Measurements from ENCODE around the gene ZNF503.

ZNF503 gene

GRCh38 chr10:75431180-75432111, 29.9 kb upstream of the ZNF503 start, which contains the start of gene LRMDA:
LRMDA (plus strand) TSS chr10:75431624.
- DNase-seq: peak in 8 of 56 donors; percentile 10 to 49 (median 32)

DNA sequence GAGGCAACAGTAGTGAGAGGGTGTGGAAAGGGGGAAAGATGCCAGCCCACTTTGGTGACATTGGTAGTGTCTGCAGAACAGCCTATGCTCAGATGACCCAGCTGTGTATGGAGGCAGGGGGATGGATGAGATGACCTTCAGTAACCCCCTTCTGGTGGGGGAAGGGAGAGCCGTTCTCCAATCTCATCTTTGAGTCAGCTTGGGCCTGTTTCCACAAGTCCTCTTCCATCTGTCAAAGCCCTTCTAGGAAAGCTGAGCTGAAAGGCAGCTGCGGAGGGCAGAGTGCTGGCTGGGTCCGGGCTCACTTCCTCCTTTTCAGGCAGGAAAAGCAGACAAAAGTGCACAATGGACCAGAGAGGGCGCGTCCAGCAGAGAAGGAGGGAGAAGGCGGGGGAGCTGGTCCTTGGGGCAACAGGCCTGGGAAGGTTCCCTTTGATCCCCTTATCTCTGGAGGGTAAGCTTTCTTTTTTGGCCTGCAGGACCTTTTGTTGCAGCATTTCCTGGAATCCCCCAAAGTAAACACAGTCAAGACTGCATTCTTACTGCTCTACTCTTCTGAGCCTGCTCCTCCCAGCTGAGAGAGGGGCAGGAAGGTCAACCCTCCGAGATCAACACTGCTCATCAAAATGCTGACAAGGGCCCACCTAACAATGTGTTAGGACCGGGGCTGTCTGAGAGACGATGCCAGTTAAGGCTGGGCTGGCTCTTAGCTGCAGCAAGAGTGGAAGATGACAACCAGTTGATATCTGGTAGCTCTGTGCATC, 28.6 kb upstream of the ZNF503 start:
- DNase-seq: peak in 10 of 56 donors; percentile 4 to 38 (median 16)

- no peak for DNase-seq
Measured at GRCh38 chr10:75429159-75429827, 27.7 kb upstream of the ZNF503 start.

- no peak for DNase-seq
Measured at GRCh38 chr10:75428434-75429158, 27.0 kb upstream of the ZNF503 start.

DNA sequence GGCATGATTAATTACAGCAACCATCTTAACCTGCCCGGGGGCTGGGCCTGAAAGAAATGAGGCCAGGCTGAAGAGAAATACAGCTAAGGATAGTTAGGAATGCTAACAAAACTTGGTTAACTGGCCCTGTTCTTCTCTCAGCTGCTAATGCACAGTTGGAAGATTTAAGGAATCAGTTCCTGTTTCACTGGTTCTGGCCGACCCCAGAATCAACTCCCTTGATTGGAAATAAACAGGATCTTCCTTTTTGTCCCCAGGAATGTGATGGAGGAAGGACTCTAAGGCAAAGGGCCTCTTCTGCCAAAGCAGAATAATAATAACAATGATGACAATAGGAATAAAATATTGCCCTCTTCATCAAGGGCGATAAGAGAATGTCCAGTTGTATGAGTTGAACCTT, 26.4 kb upstream of the ZNF503 start:
- DNase-seq: no peak

GRCh38 chr10:75426880-75427279, 25.3 kb upstream of the ZNF503 start:
- no peak for DNase-seq

DNA sequence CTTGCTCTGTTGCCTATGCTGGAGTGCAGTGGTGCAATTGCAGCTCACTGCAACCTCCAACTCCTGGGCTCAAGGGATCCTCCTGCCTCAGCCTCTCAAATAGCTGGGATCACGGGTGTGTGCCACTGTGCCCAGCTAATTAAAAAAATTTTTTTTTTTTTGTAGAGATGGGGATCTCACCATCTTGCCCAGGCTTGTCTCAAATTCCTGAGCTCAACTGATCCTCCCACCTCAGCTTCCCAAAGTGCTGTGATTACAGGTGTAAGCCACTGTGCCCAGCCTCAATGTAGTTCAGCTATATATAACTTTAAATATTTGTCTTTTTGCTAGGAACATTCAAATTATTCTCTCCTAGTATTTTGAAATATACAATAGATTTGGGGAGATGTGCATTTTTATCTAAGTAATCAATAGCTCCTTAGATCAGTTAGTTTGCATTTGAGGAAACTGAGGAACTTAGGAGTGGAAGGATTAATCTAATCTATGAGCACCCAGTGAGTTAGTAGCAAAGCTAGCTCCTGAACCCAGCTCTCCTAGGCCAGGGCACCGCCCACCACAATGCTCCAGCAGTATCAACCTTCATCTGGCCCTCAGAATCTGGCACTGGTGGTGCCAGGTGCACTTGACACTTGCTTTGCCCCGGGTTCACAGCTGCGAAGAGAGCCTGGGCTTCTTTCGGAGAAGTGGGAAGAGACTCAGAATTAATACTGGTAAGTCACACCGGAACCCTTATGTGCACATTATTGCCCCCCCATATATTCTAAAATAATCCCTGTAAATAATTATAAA, 23.9 kb upstream of the ZNF503 start:
- no peak for DNase-seq

DNA sequence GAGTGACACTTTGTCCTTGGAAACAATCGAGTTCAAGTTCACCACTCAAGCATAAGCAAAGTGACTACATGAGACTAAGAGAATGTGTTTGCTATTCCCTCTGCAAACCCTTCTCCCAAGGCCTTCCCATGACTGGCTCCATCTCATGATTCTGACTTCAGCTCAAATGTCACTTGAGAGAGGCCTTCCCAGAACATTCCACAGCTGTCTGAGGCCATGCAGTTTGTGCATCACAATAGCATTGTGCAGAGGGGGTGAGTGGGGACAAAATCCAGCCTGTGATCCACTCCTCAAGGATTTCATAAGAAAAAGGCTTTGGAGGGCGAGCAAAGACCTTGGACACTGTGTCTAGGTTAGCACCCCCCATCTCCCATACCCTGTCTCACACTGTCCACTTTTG, 23.0 kb upstream of the ZNF503 start:
- no peak for DNase-seq

DNA sequence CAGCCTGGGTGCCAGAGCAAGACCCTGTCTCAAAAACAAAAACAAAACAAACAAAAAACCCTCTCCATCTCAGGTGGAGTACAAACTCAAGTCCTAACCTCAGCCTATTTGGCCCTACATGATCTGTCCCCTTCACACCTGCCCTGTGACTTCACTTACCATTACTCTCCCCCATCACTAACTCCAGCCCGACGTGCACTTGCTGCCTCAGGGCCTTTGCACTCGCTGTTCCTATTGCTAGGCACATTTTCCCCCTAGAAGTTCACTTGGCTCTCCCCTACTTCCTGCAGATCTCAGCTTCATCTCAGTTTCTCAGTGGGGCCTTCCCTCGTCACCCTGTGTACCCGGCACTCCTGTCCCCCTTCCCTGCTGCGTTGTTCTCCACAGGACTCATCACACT, 21.3 kb upstream of the ZNF503 start:
- DNase-seq: no peak

DNA sequence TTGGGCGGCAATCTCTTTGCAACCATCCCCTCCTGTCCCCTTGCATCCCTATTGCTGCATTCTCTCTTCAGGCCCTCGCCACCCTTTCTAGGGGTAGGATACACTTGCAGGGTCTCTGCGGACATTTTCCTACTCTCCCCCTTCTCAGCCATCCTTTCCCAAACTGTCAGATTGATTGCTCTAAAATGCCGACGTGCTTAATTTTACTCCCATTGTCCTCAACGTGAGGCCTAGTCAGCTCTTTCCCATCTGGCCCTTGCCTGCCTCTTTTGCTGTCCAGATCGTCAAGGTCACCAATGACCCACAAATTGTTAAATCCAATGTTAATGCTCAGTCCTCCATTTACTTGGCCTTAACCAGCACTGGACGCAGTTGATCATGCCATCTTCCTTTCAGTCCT, 17.1 kb upstream of the ZNF503 start:
- no peak for DNase-seq

DNA sequence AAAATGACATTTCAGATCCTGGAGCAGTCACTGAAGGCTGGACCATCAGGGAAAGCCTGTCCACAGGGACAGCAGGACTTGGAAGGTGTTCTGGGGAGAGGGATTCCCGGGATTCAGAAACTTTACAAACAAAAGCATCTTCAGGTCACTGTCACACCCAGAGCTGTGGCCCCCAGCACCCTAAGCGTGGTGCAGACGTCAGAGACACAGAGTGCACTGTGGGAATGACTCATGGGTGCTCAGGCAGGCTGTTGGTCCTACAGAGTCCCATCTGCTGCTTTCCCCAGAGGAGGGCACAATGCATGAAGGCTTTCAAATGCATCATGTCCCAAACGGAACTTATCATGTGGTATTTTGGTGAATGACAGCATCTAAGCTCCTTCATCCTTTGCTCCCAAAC, 16.7 kb upstream of the ZNF503 start:
- peak in 1 of 56 donors; percentile 19 for DNase-seq

- DNase-seq: peak in 24 of 56 donors; percentile 7 to 91 (median 68)
Measured at GRCh38 chr10:75417522-75417927, 16.0 kb upstream of the ZNF503 start.

- no peak for DNase-seq
Measured at GRCh38 chr10:75414527-75414926, 13.0 kb upstream of the ZNF503 start.

DNA sequence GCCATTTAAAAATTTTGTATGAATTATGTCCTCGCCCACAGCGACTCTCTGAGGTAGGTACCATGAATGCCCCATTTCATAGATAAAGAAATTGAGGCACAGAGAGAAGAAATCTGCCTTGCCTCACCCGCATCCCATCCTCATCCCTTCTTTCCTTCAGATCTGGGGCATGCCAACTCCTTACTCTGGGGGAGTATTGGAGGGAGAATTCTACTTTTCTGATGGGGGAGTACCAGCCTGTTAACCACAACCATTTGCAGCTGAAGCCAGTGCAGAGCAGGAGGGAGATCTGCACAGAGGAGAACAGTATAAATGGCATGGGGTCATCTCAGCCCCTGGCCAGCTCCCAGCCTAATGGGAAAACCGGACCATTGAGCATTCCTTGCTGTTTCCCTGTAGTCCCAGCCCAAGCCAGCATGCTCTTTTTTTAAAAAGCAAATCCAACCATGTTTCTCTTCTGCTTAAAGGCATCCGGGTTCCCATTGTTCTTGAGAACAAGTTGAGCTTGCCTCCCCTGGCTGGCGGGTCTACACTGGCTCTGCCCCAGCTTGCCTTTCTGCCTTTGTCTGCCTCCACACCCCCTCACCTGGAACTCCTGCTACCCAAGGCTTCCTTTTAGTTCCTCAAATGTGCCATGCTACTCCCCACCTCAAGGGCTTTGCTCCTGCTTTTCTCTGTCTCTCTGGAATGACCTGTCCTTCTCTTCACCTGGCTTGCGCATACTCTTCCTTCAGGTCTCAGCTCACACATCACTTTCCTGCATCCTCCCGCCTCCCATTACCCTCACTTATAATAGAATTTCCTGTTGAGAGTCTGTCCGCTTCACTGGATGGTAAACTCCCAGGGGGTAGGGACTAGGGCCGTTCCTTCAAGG, 8.8 kb upstream of the ZNF503 start:
- no peak for DNase-seq

DNA sequence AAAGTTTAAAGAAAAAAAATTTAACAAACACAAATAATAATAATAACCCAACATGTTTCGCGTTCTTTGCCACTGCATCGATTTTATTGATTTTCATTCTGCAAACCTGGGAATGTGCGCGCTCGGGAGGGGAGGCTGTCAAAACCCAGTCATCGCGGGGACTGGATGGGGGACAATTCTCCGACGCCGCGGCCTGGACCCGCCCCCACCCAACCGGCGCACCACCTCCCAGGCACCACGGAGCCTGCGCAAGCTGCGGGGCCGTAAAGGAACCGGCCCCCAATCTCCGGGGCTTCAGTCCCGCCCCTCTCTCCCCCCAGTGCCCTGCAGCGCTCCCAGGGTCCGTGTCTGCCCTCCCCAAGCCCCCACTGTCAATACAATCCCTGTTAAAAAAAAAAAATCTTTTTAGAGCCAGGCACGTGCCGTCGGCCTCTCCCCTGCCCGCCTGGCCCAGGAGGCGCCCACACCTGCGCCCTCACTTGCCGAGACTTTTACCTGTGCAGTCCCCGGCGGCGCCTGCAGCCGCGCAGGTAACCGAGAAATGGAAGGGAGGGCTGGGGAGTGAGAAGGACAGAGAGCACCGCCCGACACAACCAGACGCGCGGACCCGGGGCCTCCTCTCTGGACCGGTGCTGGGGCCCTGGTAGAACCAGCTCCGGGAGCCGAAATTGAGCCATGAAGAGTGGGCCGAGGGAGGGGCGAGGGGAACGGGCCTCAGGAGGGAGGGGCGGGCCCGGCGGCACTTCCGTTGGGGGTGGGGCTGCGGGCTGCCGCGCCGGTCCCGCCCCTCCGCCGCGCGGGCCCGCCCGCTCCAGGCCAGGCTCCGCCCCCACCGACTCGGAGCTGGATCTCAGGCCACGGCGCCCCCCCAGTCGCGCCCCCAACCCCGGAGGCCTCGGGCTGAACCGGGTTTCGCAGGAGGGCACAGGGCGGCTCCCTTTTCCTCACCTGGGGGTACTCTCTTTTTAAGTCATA, 7.6 kb upstream of the ZNF503 start:
- DNase-seq: peak in 30 of 56 donors; percentile 20 to 70 (median 47)

DNA sequence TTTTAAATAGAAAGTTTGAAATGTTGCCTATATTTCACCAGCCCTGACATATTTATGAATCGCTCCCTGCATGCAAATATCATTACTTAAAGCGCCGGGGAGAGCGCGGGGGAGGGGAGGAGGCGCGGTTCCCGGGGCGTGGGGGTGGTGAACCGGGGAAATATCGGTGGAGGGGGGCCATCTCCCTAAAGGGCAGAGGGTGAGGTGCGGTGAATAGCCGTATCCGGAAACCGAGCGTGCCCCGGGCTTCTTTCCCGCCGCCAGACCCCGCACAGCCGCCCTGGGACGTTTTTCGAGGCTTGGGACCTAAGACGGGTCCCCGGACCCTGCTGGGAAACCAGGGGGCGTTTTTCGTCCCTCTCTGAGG, 6.9 kb upstream of the ZNF503 start:
- DNase-seq: peak in 3 of 56 donors; percentile 19 to 29 (median 24)

DNA sequence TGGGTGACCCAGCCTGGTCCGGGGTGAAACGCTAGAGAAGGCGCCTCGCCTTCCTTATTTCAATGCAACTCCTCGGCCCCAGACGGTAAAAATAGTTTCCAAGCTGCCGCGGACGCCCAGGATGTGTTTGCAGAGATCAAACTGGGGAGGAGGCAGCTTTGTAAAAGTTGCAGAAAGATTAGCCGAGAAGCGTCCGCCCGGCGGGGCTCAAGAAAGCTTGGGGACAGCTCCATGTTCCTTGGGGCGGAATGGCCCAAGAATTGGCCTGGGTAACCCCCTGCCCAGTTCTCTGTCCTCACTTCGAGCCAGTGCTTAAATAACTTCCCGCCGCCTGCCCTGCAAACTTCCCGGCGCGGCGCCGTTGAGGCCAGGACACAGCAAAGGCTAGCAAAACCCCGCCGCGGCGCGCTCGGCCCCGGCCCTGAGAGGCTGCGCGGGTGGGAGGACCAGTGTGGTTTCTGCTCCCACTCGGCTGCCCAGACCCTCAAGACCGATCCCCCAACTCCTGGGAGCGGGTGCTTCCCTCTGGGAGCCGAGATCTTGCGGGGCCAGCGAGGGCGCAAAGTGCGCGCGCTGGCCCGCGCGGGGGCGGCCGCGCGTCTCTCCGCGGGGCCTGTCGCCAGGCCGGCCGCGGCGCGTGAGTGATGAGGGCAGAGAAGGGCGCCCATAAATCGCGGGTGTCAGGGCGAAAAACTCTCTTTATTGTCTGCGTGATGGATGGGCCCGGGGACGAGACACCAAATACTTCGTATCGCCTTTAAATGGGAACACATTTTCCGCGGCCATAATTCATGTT, 6.3 kb upstream of the ZNF503 start:
- DNase-seq: peak in 7 of 56 donors; percentile 14 to 51 (median 23)
